Left hindlimb (tissue), 1 donor: ENCODE measurements around the gene SULT1A1.
"Not testable (repeated sequence)": the region's sequence is repeated elsewhere in the genome, so short reads cannot be mapped to it uniquely, and the experiment has no call there.

ENCODE experiments used
- DNase-seq: peaks from one replicate; pipeline ENCODE4 v3.0.0-alpha.2; 2018

Gene SULT1A1

DNA sequence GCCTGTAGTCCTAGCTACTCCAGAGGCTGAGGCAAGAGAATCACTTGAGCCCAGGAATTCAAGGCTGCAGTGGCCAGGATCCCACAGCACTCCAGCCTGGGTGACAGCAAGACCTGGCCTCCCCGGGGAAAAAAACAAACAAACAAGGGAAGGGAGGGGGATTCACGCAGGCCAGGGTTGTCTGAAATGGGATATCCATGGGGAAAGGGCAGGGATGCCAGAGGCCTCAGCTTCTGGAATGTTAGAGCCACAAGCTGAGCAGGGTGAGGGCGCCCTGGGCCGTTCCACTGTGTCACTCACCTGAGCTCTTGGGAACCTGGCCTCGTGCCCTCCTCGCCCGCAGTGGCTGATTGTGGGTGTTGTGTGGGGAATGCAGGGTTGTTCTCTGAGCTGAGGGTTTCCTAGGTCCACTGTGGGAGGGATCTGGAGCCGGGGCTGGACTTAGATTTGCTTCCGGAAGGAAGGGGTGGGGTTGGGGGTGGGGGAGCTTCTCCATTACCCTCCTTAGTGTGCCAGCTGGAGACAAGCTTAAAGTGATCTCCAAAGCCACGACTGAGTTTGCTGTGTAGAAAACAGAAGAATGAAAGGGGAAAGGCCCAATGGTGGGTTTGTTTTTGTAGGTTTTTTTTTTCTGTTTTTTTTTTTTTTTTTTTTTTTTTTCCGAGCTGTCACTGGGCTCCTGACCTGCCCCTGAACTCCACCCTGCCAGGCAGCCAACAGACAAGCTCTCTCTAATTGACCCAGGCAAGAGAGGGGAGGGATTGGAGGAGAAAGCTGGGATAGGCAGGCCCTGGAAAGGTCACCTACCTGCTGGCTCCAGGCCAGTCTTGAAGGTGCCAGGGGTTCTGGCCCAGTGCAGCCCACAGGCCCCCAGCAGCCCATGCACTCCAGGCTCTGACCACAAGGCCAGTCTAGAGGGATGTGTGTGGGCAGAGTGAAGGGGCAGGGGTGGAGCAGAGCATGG lies at the start of gene SULT1A1:
Gene SULT1A1 (minus strand): TSS at position 414 of the 964 bp plus-strand sequence. CDS start 1,189 bp downstream, outside the sequence.
- peak; percentile 45 for DNase-seq

DNA sequence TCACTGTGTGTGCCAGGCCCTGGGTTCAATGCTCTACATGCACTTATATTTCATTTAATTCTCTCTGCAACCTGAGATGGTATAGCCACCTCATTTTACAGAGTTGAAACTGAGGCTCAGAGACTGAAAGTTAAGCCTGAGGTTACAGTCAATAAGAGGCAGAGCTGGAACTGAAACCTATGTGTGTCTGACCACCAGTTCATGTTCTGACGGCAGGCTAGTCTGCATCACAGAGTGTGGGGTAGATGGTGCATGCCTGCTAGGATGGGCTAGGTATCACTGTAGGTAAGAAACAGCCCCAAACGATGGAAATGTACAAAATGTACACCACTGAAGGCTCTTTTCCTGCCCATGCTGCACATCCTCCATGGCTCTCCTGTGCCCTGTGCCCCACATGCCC lies 30.1 kb upstream of the SULT1A1 start:
- DNase-seq, result not testable (repeated sequence)

DNA sequence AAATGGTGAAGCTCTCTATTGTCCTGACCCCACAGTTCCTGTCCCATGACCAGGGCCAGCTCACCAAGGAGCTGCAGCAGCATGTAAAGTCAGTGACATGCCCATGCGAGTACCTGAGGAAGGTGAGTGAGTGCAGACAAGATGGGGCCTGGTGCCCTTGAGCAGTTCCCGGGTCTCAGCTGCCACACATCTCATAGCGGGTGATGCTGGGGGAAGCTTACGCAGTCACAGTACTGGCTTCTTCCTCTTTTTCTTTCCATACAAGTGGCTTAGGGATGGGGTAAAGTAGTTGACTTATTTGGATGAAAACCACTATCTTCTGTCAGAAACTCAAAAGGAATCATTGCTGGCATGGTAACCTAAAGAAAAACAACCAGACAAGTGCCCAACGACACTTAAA lies 28.5 kb upstream of the SULT1A1 start:
- DNase-seq, result not testable (repeated sequence)

DNA sequence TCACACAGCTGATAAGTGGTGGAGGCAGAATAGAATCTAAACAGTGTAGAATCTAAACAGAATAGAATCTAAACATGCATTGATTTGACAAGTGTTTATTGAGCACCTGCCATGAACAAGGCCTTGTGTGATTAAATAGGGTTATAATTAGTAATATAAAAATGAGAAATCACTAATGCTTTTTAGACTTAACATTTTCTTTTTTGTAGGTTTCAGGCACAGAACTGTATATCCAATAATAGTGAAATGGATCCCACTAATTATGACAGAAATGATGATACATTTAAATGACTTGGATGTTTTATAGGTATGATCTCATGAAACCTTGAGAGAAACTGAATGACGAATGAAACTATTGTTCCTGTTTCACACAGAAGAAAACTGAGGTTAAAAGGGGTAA lies 27.9 kb upstream of the SULT1A1 start, which contains the start of gene NPIPB8:
Gene NPIPB8 (plus strand): TSS at position 301 of the 400 bp plus-strand sequence. CDS start 296 bp downstream, outside the sequence.
- not testable (repeated sequence) for DNase-seq

DNA sequence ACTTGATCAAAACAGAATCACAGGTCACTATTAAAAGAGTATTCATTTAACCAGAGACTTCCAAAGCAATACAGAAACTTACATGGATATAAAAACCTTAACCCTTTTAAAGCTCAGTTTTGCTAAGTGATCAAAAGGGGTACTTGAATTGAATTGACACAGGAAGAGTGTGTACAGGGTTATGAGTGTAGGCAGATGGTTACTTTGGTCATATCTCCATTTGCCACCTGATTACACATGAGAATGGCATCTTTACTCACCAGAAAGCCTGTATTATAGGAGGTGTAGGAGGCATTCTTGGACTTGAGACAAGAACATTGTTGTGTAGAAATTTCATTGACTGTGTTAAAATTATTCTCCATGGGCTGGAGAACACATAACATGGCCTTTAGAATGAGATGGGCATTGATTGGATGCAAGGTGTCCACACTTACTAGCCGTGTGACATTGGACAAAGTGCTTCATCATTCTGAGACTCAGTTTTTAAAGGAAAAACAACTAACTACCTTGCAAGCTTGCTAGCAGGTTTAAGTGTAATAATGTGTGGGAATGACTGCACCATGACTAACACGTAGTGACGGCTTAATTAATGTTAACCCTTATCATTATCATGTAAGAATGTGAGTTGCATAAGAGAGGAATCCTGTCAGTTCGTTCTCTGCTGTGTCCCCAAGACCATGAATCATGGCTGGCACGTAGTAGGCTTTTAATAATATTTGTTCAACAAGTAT lies 26.4 kb upstream of the SULT1A1 start:
- not testable (repeated sequence) for DNase-seq

DNA sequence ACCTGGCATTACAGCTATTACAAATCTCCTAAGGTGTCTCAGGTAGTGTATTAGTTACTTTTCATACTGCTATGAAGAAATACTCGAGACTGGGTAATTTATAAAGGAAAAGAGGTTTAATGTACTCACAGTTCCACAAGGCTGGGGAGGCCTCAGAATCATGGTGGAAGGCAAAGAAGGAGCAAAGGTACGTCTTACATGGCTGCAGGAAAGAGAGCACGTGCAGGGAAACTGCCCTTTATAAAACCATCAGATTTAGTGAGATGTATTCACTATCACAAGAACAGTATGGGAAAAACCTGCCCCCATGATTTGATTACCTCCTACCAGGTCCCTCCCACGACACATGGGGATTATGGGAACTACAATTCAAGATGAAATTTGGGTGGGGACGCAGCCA lies 21.1 kb upstream of the SULT1A1 start:
- DNase-seq, result not testable (repeated sequence)

DNA sequence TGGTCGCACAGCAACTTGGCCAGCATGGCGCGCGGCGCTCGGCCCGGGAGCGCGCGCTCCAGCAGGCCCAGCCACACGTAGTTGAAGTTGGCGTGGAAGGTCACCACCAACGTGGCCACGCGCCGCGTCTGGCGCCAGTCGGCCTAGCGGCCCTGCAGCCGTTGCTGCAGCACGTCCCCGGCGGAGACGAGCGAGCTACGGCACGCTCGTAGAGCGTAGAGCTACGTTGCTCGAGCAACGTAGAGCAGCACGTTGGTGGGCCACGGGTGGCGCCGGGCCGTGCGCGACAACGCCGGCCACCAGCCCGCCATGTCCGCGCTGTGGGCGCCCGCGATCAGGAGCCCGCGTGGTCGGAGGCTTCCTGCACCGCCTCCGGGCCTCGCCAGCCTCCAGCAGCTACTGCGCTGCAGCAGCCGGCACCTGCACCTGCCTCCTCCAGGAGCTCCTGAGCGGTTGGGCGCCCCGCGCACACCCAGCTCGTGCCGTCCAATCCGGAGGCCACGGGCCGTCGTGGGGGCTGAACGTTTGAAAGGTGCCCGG lies 13.4 kb upstream of the SULT1A1 start:
- DNase-seq, result peak; percentile 43

DNA sequence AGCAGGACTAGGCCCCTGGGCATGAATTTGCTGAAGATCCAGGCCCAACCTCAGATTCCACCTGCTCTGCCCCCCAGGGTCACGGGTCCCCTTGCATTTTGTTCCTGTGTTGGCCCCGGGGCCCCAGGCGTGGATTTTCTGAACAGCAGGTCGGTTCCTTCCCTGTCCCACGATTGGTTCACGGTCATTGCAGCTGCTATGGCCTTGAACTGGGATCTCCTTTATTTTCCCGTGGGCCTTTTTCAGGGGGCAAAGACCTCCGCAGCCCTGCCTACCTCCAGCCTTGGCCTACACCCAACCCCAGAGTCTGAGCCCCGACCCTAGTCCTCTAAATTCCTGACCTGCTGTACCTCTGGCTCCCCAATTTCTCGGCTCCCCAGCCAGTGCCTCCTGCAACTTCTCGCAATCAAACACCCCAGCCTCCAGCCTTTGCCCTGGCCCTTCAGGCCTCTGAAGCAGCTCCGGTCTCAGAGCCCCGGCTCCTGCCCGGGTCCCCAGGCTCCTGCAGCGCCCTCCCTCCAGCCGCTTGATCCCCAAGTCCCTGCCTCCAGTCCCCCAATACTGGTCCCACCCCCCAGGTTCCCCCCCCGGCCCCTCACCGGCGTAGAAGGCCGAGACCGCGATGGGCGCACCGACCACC lies 12.8 kb upstream of the SULT1A1 start:
- not testable (repeated sequence) for DNase-seq

DNA sequence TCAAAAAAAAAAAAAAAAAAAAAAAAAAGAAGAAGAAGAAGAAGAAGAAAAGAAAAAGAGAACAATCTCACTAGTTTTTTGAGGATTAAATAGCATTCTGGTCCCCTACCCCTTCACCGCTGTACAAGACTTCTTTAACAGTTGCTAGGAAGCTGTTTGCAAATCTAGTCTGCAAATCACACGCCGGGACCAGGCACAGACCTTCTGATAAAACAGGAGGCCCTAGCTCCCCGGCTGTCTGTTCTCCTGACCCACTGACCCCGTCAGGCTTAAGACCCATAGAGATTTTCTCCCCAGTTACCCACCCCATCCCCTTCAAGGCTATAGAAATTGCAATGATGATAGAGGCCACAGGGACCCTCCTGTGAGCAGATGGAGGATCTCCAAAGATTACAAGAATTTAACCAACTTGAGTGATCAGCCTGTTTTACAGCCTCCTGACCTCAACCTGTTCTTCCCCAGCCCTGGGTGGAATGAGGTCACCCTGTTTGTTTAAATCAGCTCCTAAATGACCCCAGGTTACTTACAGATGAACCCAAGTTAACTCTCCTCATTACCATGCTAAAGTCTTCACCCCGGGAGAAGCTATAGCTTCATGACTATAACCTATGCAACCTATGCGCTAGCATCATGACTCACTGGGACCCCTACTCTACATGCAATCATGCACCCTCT lies 11.8 kb upstream of the SULT1A1 start:
- no peak for DNase-seq

DNA sequence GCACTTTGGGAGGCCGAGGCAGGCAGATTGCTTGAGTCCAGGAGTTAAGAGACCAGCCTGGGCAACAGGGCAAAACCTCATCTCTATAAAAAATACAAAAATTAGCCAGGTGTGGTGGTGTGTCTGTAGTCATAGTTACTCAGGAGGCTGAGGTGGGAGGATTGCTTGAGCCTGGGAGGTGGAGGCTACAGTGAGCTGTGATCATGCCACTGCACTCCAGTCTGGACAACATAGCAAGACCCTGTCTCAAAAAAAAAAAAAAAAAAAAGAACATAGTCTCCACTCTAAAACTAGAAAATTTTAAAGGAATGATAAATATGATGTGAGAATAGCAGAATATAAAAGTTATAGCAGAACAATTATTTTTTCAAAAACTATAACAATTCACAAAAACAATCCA lies 10.5 kb upstream of the SULT1A1 start:
- not testable (repeated sequence) for DNase-seq

DNA sequence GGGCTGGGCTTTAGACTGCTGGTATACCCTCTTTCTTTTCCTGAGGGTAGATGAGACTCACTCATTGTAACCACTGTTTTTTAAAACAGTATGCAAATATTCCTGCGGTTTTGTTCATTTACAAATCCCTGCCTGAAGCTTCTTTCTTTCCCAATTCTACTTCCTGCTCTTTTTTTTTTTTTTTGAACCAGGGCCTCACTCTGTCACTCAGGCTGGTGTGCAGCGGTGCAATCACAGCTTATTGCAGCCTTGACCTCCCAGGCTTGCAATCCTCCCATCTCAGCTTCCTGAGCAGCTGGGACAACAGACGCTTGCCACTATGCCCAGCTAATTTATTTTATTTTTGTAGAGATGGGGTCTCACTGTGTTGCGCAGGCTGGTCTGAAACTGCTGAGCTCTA lies 8.0 kb upstream of the SULT1A1 start:
- DNase-seq, result no peak

DNA sequence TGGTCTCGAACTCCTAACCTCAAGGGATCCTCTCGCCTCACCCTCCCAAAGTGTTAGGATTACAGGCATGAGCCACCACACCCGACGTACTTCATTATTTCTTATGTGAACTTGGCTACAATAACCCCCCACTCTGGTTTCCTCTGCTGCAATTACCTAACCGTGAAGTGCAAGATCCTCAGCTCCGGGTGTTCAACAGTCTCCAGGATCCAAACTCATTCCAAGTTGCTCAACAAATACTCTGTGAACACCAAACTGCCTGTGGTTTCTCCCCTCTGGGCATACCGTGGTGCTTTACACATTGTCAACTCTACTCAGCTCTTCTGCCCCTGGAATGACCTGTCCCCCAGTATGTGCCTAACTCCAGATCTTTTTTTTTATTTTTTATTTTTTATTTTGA lies 6.8 kb upstream of the SULT1A1 start:
- DNase-seq, result no peak

DNA sequence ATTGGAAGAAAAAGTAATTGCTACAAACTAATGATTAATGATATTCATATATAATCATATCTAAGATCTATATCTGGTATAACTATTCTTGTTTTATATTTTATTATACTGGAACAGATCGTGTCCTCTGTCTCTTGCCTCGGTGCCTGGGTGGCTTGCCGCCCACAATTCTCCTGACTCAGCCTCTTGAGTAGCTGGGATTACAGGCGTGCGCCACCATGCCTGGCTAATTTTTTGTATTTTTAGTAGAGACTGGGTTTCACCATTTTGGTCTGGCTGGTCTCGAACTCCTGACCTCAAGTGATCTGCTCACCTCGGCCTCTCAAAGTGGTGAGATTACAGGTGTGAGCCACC lies 6.4 kb upstream of the SULT1A1 start:
- not testable (repeated sequence) for DNase-seq

DNA sequence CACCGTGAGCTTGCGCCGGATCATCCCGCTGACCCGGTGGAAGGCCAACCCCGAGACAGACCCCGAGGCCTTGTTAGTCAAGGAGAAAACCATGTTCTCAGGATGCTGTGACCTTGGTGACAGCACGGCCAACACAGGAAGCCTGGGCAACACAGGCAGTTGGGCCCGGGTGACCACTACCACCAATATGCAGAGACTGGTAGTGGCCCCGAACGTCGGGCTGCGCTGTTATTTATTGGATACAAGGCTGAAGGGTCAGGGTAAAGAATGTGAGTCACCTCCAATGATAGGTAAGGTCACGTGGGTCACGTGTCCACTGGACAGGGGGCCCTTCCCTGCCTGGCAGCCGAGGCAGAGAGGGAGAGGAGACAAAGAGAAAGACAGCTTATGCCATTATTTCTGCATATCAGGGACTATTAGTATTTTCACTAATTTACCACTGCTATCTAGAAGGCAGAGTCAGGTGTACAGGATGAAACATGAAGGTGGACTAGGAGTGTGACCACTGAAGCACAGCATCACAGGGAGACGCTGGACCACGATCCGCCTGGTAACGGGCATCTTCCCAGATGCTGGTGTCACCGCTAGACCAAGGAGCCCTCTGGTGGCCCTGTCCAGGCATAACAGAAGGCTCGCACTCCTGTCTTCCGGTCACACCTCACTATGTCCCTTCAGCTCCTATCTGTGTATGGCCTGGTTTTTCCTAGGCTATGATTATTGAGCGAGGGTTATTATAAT lies 5.8 kb upstream of the SULT1A1 start:
- peak; percentile 33 for DNase-seq

DNA sequence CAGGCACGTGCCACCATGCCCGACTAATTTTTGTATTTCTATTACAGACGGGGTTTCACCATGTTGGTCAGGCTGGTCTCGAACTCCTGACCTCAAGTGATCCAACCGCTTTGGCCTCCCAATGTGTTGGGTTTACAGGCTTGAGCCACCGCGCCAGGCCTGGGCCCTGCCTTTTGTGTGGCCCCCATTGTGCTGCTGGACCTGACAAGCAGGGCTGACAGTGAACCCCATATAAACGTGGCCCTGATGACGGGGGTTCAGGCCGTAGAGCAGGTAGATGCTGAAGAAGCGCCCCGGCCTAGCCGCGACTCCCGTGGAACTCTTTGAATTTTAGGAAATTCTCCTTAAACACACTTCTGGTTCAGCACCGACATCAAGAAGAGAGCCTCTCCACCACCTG lies 4.7 kb upstream of the SULT1A1 start:
- DNase-seq, result not testable (repeated sequence)

DNA sequence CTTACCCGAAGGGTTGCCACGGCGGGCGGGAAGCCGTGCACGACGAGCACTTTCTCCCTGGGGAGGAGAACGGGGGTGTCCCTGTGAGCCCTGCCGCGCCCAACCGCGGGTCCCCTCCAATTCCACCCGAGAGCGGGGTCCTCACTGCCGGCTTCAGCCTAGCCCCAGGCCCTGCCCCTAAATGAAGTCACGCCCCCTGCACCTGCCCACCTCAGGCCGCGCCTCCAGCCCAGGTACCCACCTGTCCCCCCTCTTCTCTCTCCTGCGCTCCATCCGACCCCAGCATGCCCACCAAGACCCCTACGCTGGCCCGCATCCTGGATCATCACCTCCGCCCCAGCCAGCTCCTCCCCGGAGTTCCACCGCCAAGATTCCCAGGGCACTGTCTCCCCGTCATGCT lies 4.1 kb upstream of the SULT1A1 start:
- not testable (repeated sequence) for DNase-seq

DNA sequence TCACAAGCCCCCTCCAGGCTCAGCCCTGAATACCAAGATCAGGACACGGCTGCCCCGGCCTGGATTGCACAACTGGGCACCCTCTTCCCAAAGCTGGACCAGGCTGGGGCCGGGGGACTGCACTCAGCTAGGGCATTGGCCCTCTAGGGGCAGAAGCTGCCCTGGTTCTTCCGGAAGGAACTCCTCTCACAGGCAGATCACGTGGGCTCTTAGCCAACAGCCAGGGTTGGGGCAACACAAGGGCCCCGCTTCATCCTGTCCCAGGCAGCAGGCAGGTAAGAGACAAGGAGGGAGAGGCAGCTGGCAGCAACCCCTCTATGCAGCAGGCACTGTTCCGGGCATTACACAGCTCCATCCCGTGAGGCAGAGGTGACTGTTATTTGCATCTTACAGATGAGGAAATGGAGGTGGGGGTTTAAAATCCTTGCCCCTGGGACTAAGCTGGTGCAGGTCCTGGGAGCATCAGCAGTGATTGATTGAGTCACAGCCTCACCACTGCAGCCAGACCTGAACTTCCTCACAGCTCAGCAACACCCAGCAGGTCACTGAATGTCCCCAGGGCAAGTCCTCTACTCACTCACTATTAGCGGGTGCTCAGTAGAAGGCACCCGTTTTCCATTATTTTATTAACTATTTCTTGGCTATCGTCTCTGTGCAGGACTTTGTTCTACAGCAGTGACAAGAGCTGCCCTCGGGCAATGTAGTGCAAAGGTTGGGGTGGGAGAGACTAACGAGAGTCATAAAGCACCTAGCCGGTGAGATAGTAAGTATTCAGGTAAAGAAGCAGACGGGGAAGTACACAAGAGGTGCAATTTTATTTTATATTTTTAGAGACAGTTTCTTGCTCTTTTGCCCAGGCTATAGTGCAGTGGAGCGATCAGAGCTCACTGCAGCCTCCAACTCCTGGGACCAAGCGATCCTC lies 2.8 kb upstream of the SULT1A1 start:
- DNase-seq, result not testable (repeated sequence)

DNA sequence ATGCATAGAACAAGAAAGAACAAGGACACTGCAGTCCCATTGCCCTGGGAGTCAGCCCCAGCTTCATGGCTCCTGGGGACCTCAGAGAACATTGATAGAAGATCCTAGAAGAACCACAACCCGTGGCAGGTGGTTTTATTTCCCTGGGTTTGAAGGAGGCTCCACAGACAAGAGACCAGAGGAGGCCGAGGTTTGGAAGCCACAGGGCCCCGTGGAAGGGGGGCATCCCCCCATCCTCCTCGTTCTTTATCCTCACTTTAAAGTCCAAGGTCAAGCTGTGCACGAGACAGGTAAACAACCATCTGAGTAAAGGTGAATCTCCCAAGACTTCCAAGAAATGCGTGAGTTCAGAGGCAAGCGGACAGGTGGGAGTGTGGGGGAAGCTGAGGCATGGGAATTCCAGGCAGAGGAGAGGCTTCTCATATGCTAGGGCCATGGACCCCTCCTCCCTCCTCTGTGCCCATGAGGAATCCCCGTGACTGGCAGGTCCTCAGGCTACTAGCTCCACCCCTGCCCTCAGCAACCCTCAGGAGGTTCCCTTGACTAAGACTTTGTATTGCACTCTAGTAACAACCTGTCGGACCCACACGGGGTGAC lies 849 bp upstream of the SULT1A1 start:
- DNase-seq, result no peak

DNA sequence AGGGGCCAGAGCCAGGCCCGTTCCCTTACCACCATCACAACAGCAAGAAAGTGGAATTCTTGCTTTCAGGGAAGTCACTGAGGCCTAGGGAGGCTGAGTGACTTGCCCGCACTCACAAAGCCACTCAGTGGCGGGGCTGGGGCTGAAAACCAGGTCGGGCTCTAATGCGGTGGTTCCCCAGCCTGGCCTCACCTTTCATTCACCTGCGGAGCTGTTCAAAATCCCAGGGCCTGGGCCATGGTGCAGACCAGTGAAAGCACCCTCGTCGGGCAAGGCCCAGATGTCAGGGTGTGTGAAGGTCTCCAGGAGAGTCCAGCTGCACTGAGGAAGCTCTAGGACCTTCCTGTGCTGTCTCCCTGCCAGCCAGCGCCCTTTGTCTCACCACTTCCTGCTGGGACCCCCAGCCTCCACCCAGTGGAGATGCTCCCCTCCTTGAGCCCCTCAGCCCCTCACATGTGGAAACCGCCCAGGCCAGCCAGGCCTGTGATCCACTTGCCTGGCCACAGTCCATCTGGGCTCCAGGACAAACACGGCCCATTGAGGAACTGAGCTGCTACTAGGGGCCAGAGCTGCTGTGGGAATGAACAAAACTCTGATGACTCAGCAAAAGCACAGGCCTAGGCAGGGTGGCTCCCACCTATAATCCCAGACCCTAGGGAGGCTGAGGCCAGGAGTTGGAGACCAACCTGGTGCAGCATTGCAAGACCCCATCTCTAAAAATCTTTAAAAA lies 812 bp downstream of the SULT1A1 start:
- not testable (repeated sequence) for DNase-seq
